Peyer's patch (tissue), 4 donors: ENCODE results near the gene SYNGR1.

ENCODE experiments used
- CTCF ChIP-seq, 6 experiments: fragments of 450-650 bp in 4 of 6; fragments of 200-600 bp in 2 of 6; sonication (generic) in 1 of 6; IDR thresholded peaks; one replicate each; pipeline ENCODE4 v1.5.1; 2017 to 2019; ENCODE audit warnings: antibody characterized with exemption in 6 of 6, mild to moderate bottlenecking in 3 of 6, moderate library complexity in 1 of 6
- POLR2A ChIP-seq, 2 donors: fragments of 450-650 bp; IDR thresholded peaks; one replicate each; pipeline ENCODE4 v1.5.1; 2017; ENCODE audit warnings: antibody characterized with exemption in 2 of 2, mild to moderate bottlenecking in 2 of 2, moderate library complexity in 2 of 2

DNA sequence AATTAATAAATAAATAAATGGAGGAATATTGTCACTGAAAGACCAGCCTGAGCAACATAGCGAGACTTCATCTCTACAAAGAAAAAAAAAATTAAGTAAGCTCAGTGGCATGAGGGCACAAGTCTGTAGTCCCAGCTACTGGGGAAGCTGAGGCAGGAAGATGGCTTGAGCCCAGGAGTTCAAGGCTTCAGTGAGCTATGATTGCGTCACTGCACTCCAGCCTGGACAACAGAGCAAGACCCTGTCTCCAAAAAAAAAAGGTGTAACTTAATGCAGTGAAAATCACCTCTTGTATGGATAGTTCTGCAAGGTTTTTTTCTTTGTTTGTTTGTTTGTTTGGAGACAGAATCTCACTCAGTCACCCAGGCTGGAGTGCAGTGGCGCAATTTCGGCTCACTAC, 4.6 kb upstream of the SYNGR1 start:
- no peak for TF ChIP-seq CTCF (IDR thresholded peaks at IDR 0.05)
- no peak for TF ChIP-seq POLR2A (IDR thresholded peaks at IDR 0.05)
